Ovary (tissue), 9 donors: Measurements from ENCODE around the gene MT1G. TPM values are rescaled to one million over a fixed set of nuclear protein-coding genes. Genes with fewer than 3 reads are reported as not detected.

Experiments used
- DNase-seq, 5 donors: peaks; one replicate each; pipeline ENCODE4 v3.0.0-alpha.2; 2019 to 2020
- H3K27ac ChIP-seq, 2 donors: fragments of 200-600 bp; one replicate each; pipeline versions ENCODE4 v1.5.1 to v1.8.0; 2019 to 2022
- H3K27me3 ChIP-seq: fragments of 200-600 bp; one replicate; pipeline ENCODE4 v1.8.0; 2022
- H3K36me3 ChIP-seq: fragments of 200-600 bp; sonication (generic); one replicate; pipeline ENCODE4 v1.5.1; 2019
- H3K4me1 ChIP-seq: one replicate; pipeline ENCODE4 v1.8.1; 2013; ENCODE audit warnings: mild to moderate bottlenecking, moderate library complexity; ENCODE audit not compliant: insufficient read depth
- H3K4me3 ChIP-seq: fragments of 200-600 bp; sonication (generic); one replicate; pipeline ENCODE4 v1.5.1; 2017
- H3K9me3 ChIP-seq, 2 donors: fragments of 200-600 bp in 1 of 2; sonication (generic) in 1 of 2; one replicate each; pipeline versions ENCODE4 v1.5.1 to v1.8.1; 2013 to 2019; ENCODE audit warnings: mild to moderate bottlenecking in 1 of 2, moderate library complexity in 1 of 2
- CTCF ChIP-seq, 3 donors: fragments of 450-650 bp in 2 of 3; fragments of 200-600 bp in 1 of 3; IDR thresholded peaks; one replicate each; pipeline versions ENCODE4 v1.5.1 to v1.8.0; 2016 to 2022; ENCODE audit warnings: antibody characterized with exemption in 3 of 3, mild to moderate bottlenecking in 1 of 3
- EP300 ChIP-seq: sonication (generic); formaldehyde crosslinking; IDR thresholded peaks from one replicate; pipeline ENCODE4 v1.6.1; 2017; ENCODE audit warnings: antibody characterized with exemption
- POLR2A ChIP-seq: fragments of 450-650 bp; IDR thresholded peaks from one replicate; pipeline ENCODE4 v1.6.1; 2017; ENCODE audit warnings: antibody characterized with exemption, mild to moderate bottlenecking, moderate library complexity
- WGBS, 3 donors: extraction: QIAGEN DNeasy Blood & Tissue Kit in 1 of 3; methylation state at CpG; one replicate each; pipeline versions ENCODE4 v1.1.5 to v1.1.7; 2013 to 2017; 5-methylcytosine and 5-hydroxymethylcytosine counted together
- intact Hi-C, 4 donors: fragments of 100-400 bp; cut with DNase I; formaldehyde crosslinking; loops; one replicate each; pipeline versions ENCODE4 v1.11.0 to v1.15.1; 2022 to 2023
- polyA plus RNA-seq, 2 donors: library from polyadenylated mRNA; stranded (reverse); fragments of 200-250 nt in 1 of 2; fragments of 350-450 nt in 1 of 2; fragmentation: Illumina TruSeq in 1 of 2; extraction: RNeasy Lipid Tissue Mini Kit (QIAGEN cat#74804) in 1 of 2; gene quantifications; one replicate each; pipeline ENCODE4 v1.2.3, GENCODE V29; 2013 to 2014
- total RNA-seq, 7 donors: library from RNA; depleted of rRNA in 2 of 7; stranded (reverse); fragments of >200 nt in 2 of 7; fragmentation: NEBNext Ultra II Directional in 3 of 7; extraction: Animal tissue kit (Norgen Biotek cat#: 25700) in 3 of 7; gene quantifications; one replicate each; pipeline versions ENCODE4 v1.1.0 to v1.2.4, GENCODE V29; 2016 to 2023
- donor health status: DM: no; HTN: no; CAD: no; lungs with moderate emphysema.
- donor health status: DM: no; HTN: no; CAD: no.
- donor health status: Bipolar disorder and iron deficiency.
- donor health status: DM: yes; HTN: yes; CAD: no.
- donor health status: DM: no; HTN: no; CAD: no.
- donor health status: DM: yes; HTN: yes; CAD: no.

MT1G gene
- total and polyA plus RNA-seq, 9 donors = 1.00 to 6.9 (median 3.9) TPM; not detected in 3

DNA sequence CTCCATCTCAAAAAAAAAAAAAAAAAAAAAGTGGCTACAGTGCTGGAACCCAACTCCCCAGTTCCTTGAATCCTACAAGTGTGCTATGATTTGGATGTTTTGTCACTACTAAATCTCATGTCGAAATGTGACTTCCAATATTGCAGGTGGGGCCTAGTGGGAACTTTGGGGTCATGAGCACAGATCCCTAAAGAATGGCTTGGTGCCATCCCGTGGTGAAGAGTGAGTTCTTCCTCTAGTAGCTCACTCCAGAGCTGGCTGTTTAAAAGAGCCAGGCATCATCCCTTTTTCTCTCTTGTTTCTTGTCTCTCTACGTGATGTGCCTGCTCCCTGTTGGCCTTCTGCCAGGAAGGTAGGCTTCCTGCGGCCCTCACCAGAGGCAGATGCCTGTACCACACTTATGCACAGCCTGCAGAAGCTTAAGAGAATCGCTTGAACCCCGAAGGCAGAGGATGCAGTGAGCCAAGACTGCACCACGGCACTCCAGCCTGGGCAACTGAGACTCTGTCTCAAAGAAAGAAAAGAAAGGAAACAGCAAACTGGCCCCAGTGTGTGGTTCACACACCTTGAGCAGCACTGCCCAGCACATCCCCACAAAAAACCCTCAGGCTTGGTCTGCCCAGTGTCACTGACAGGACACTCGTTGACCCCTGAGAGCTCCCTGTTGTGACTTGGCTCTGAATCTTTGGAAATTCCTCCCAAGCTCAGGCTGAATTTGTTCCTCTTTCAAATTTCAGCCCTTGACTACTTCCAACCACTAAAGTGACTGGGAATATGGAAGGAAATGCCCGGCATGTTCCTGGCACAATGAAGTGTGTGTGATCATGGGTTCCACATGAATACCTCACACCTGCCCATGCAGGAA lies 39.1 kb downstream of the MT1G start:
- intact Hi-C loops = loop anchor here in 1 of 4 donors (10.0 kb wide), 1 partner anchor 46 kb away; no protein-coding TSS in a partner anchor
- Histone ChIP-seq H3K4me1 (peaks cover 6% of the 10 kb centered on the region), H3K4me3 (no peak overlapping the region), H3K36me3 (no peaks in the 10 kb centered on the region), H3K27me3 (no peaks in the 10 kb centered on the region), H3K27ac (no peak overlapping the region), H3K9me3 (no peaks in the 10 kb centered on the region)
- no peak for TF ChIP-seq EP300
- WGBS, 3 donors = 66 to 75% (median 69%) methylated on average over 9 of the region's 9 CpGs
- peak in 1 of 5 donors; percentile 22 for DNase-seq

- 72 to 82% (median 73%) methylated on average over 7 of the region's 7 CpGs for WGBS, 3 donors
- intact Hi-C loops = loop anchor here in 2 of 4 donors (2.0 to 10.0 kb wide), 2 partner anchors 18 to 48 kb away; partner anchors contain the start of gene MT2A (in 1 of the 2)
- Histone ChIP-seq H3K27ac (no peak overlapping the region), H3K27me3 (no peaks in the 10 kb centered on the region), H3K4me1 (peaks cover 6% of the 10 kb centered on the region), H3K4me3 (peak overlapping the region; percentile 73), H3K9me3 (no peaks in the 10 kb centered on the region), H3K36me3 (no peaks in the 10 kb centered on the region)
- peak in 1 of 5 donors; percentile 21 for DNase-seq
- no peak for TF ChIP-seq EP300
- no peak for TF ChIP-seq POLR2A
- no peak for TF ChIP-seq CTCF (IDR thresholded peaks at IDR 0.05)
Observed at GRCh38 chr16:56626685-56627084, 41.2 kb downstream of the MT1G start.

- 25 to 35% (median 31%) methylated on average over 16 of the region's 16 CpGs for WGBS, 3 donors
- peak overlapping the region; percentile 73 for H3K4me3 ChIP-seq
- TF ChIP-seq CTCF (IDR thresholded peaks at IDR 0.05) (no peak), EP300 (no peak), POLR2A (no peak)
- H3K36me3 ChIP-seq = no peaks in the 10 kb centered on the region
- intact Hi-C loops = loop anchor here in 2 of 4 donors (2.0 to 10.0 kb wide), 2 partner anchors 17 to 49 kb away; partner anchors contain the start of gene MT2A (in 1 of the 2)
- no peaks in the 10 kb centered on the region for H3K27me3 ChIP-seq
- no peaks in the 10 kb centered on the region for H3K9me3 ChIP-seq
- DNase-seq = peak; percentile 71 to 84 (median 77)
- peak overlapping the region; percentile 65 to 79 for H3K27ac ChIP-seq
- peaks cover 6% of the 10 kb centered on the region for H3K4me1 ChIP-seq
Observed at GRCh38 chr16:56625943-56626654, 41.8 kb downstream of the MT1G start.

GRCh38 chr16:56625140-56625942 lies 42.5 kb downstream of the MT1G start, which contains the start of gene MT1E:
MT1E (plus strand) TSS chr16:56625781; CDS start chr16:56625852, 71 bp downstream.
- peaks cover 6% of the 10 kb centered on the region for H3K4me1 ChIP-seq
- intact Hi-C loops = loop anchor here in 1 of 4 donors (10.0 kb wide), 1 partner anchor 49 kb away; no protein-coding TSS in a partner anchor
- peak; percentile 48 to 83 (median 68) for DNase-seq

More at GRCh38 chr16:56625140-56625942, 42.5 kb downstream of the MT1G start, which contains the start of gene MT1E:
- peak within 1 kb of the TSS; percentile 65 to 79 for H3K27ac ChIP-seq
- 1 to 2% (median 1%) methylated on average over 51 to 62 of the region's 62 CpGs for WGBS, 3 donors
- peak within 1 kb of the TSS; percentile 73 for H3K4me3 ChIP-seq
- TF ChIP-seq CTCF (IDR thresholded peaks at IDR 0.05) (no peak), EP300 (peak; percentile 88), POLR2A (peak; percentile 59)
- no peaks in the 10 kb centered on the region for H3K27me3 ChIP-seq
- no peaks in the 10 kb centered on the region for H3K36me3 ChIP-seq
- H3K9me3 ChIP-seq = no peaks in the 10 kb centered on the region
